Heart right ventricle (tissue), 16 donors: ENCODE results near the gene GEMIN8. TPM values are rescaled to one million over a fixed set of nuclear protein-coding genes. Genes with fewer than 3 reads are reported as not detected.

Experiments
- ATAC-seq, 8 donors: fragments of 200-7000 bp; cut with Tn5 transposase; one replicate each; pipeline ENCODE4 v1.9.1; 2020; ENCODE audit warnings: mild to moderate bottlenecking in 8 of 8, moderate library complexity in 8 of 8, moderate number of reproducible peaks in 1 of 8
- DNase-seq, 2 donors: peaks; one replicate each; pipeline ENCODE4 v3.0.0-alpha.2; 2020
- H3K27ac ChIP-seq, 10 donors: fragments of 200-600 bp; sonication (generic) in 2 of 10; one replicate each; pipeline versions ENCODE4 v1.5.0 to v1.8.0; 2020 to 2022; ENCODE audit warnings: mild to moderate bottlenecking in 3 of 10
- H3K27me3 ChIP-seq, 7 donors: fragments of 200-600 bp; one replicate each; pipeline ENCODE4 v1.8.0; 2021 to 2022; ENCODE audit warnings: mild to moderate bottlenecking in 2 of 7
- H3K36me3 ChIP-seq, 9 donors: fragments of 200-600 bp; sonication (generic) in 1 of 9; one replicate each; pipeline versions ENCODE4 v1.5.0 to v1.8.0; 2020 to 2022; ENCODE audit warnings: mild to moderate bottlenecking in 2 of 9
- H3K4me1 ChIP-seq, 9 donors: fragments of 200-600 bp; sonication (generic) in 1 of 9; one replicate each; pipeline versions ENCODE4 v1.5.0 to v1.8.0; 2020 to 2022; ENCODE audit warnings: mild to moderate bottlenecking in 4 of 9
- H3K4me3 ChIP-seq, 10 donors: fragments of 200-600 bp; sonication (generic) in 2 of 10; one replicate each; pipeline versions ENCODE4 v1.5.0 to v1.8.0; 2020 to 2022; ENCODE audit warnings: mild to moderate bottlenecking in 7 of 10, moderate library complexity in 2 of 10
- H3K9me3 ChIP-seq, 11 donors: fragments of 200-600 bp in 10 of 11; sonication (generic) in 2 of 11; one replicate each; pipeline versions ENCODE4 v1.5.0 to v1.8.0; 2013 to 2022; ENCODE audit warnings: mild to moderate bottlenecking in 2 of 11, control low read depth in 1 of 11, moderate library complexity in 1 of 11
- WGBS, 2 donors: extraction: QIAGEN DNeasy Blood & Tissue Kit; methylation state at CpG; one replicate each; pipeline ENCODE4 v1.1.7; 2013; ENCODE audit warnings: inconsistent platforms in 1 of 2; 5-methylcytosine and 5-hydroxymethylcytosine counted together
- intact Hi-C, 10 donors: fragments of 100-400 bp; cut with DNase I; formaldehyde crosslinking; loops; one replicate each; pipeline versions ENCODE4 v1.11.1 to v1.14.2; 2022
- polyA plus RNA-seq, 2 donors: library from polyadenylated mRNA; stranded (reverse); fragments of 200-250 nt; gene quantifications; one replicate each; pipeline ENCODE4 v1.2.3, GENCODE V29; 2013
- total RNA-seq, 10 donors: library from RNA; stranded (reverse); fragmentation: NEBNext Ultra II Directional in 3 of 10; extraction: Animal tissue kit (Norgen Biotek cat#: 25700) in 3 of 10; gene quantifications; one replicate each; pipeline versions ENCODE4 v1.2.1 to v1.2.4, GENCODE V29; 2021 to 2023
- TF ChIP-seq, protein P1 (sequence below), 9 donors: fragments of 200-600 bp; sonication (generic) in 2 of 9; IDR thresholded peaks; one replicate each; pipeline versions ENCODE4 v1.5.0 to v1.8.0; 2021 to 2022; ENCODE audit warnings: antibody characterized with exemption in 9 of 9, mild to moderate bottlenecking in 5 of 9, moderate library complexity in 1 of 9
- donor health status: Arrhythmogenic right ventricular cardiomyopathy.
- donor health status: ischemic (EF 13 %, LVEDD 7.1; RV severe dilation, severe dysfunction).
- donor health status: healthy with polysubstance abuse.
- donor health status: DM: no; HTN: yes; CAD: no.
- donor health status: DM: no; HTN: no; CAD: no.
- donor health status: ischemic (EF 25% LVEDD 6.9; RV normal size, moderate dysfunction).
- donor health status: ischemic (EF 25% LVEDD 5.7; RV mildly dilated, moderate dysfunction).
- donor health status: healthy.
- donor health status: DM: yes; HTN: yes; CAD: no.
- donor health status: Ischemic cardiomyopathy.
- donor health status: ischemic (EF 35%, LVEDD 5.7; RV mildly dilated, moderate dysfunction).
- donor health status: nonischemic (EF 11% LVEDD 7.7; RV severe dilation, severe dysfunction).
- donor health status: DM: yes; HTN: yes; CAD: no.
- donor health status: PGD.
- donor health status: ischemic (EF 29% LVEDD 5.4; RV normal size, mild dysfunction).
- donor health status: nonischemic (EF 23%, LVEDD 6.1; RV moderate dilation, normal function).

Gene GEMIN8
- total and polyA plus RNA-seq, 12 donors, result 8.2 to 16.7 (median 13.6) TPM

DNA sequence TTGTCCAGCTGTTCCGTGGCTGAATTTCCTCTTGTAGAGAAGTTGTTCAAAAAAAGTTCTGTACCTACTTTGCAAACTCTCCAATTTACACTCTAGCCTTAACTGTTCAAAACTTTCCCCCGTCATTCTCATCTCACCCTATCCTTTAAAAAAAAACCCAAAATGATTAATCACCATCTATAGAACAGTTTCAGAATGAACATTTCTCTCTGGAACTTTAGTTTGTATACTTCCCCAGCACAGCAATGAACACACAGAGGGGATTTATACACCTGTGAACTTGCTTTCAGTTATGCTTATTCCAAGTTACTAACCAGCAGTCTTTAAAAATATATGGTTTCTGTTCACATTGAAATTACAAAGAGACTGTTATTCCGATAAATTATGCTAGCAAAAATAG, 1.2 kb downstream of the GEMIN8 start:
- WGBS, 2 donors, result 58 to 63% methylated on average over 3 of the region's 3 CpGs
- no peak for DNase-seq
- Histone ChIP-seq H3K4me1 (peaks cover 0 to 31% (median 15%) of the 10 kb centered on the region in 9 donors), H3K27ac (peak overlapping the region in 6 of 10 donors; percentile 34 to 90 (median 87)), H3K9me3 (no peaks in the 10 kb centered on the region), H3K4me3 (peak overlapping the region in 5 of 10 donors; percentile 71 to 85 (median 73)), H3K36me3 (no peaks in the 10 kb centered on the region), H3K27me3 (peaks cover 0 to 43% (median 0%) of the 10 kb centered on the region in 7 donors)
- TF ChIP-seq, protein P1, sequence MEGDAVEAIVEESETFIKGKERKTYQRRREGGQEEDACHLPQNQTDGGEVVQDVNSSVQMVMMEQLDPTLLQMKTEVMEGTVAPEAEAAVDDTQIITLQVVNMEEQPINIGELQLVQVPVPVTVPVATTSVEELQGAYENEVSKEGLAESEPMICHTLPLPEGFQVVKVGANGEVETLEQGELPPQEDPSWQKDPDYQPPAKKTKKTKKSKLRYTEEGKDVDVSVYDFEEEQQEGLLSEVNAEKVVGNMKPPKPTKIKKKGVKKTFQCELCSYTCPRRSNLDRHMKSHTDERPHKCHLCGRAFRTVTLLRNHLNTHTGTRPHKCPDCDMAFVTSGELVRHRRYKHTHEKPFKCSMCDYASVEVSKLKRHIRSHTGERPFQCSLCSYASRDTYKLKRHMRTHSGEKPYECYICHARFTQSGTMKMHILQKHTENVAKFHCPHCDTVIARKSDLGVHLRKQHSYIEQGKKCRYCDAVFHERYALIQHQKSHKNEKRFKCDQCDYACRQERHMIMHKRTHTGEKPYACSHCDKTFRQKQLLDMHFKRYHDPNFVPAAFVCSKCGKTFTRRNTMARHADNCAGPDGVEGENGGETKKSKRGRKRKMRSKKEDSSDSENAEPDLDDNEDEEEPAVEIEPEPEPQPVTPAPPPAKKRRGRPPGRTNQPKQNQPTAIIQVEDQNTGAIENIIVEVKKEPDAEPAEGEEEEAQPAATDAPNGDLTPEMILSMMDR (IDR thresholded peaks at IDR 0.05), result no peak
- intact Hi-C loops, result loop anchor here in 5 of 10 donors (5.0 to 10.0 kb wide), 6 partner anchors 124 to 1064 kb away; partner anchors contain the start of gene TCEANC (in 1 of the 5)
- no peak for ATAC-seq

DNA sequence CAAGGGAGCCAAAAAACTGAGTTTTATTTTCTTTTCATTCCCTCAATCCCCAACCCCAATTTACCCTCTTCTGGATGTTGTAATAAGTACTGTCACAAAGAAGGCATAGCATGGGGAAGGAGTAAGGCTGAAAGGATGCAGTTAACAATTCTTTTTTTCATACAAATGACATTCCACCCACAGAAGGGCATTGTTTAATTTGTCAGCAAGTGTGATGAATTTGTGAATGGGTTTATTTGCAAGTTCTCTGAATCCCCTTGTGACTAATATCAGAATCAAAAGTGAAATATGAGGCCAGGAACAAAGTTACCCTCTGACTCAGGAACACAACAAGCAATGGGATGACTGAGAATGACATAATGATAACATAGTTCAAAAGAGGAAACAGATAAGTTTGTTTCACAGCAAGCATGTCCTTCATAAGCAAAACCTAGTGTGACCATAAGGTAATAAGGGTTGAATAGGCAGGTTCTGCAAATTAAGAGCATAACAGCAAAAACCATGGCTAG, 2.1 kb downstream of the GEMIN8 start:
- H3K4me1 ChIP-seq, result peaks cover 0 to 31% (median 15%) of the 10 kb centered on the region in 9 donors
- H3K4me3 ChIP-seq, result no peak overlapping the region
- intact Hi-C loops, result loop anchor here in 5 of 10 donors (5.0 to 10.0 kb wide), 6 partner anchors 123 to 1063 kb away; partner anchors contain the start of gene TCEANC (in 1 of the 5)
- ATAC-seq (no peak), DNase-seq (no peak)
- H3K9me3 ChIP-seq, result no peaks in the 10 kb centered on the region
- TF ChIP-seq, protein P1 (IDR thresholded peaks at IDR 0.05), result no peak
- H3K27ac ChIP-seq, result peak overlapping the region in 6 of 10 donors; percentile 34 to 90 (median 65)
- H3K27me3 ChIP-seq, result peaks cover 0 to 36% (median 0%) of the 10 kb centered on the region in 7 donors
- no peaks in the 10 kb centered on the region for H3K36me3 ChIP-seq

DNA sequence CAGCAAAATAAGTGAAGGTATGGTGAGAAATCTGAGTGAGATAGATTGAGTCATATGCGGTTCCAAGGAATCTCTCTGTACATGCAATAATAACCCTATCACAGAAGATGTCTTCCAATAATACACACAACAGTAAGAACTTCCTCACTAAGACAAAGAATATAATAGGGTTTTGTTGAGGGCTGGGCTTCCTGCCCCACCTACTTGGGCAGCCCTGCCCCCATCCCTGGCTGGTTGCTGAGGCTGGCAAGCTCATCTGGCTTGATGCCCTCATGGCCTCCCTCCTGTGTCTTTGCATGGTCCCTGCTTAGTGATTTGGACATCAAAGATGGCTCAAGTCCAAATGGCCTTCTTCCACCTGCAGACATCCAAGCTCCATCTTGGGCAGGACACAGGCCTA, 2.7 kb downstream of the GEMIN8 start:
- Histone ChIP-seq H3K27me3 (peaks cover 0 to 36% (median 0%) of the 10 kb centered on the region in 7 donors), H3K36me3 (no peaks in the 10 kb centered on the region), H3K27ac (peak overlapping the region in 2 of 10 donors; percentile 22 to 56), H3K4me3 (no peak overlapping the region), H3K4me1 (peaks cover 0 to 31% (median 15%) of the 10 kb centered on the region in 9 donors), H3K9me3 (peaks cover 0 to 5% (median 3%) of the 10 kb centered on the region in 11 donors)
- DNase-seq (peak; percentile 9 to 20), ATAC-seq (peak in 4 of 8 donors; percentile 12 to 53 (median 24))
- intact Hi-C loops, result loop anchor here in 5 of 10 donors (5.0 to 10.0 kb wide), 6 partner anchors 122 to 1062 kb away; partner anchors contain the start of gene TCEANC (in 1 of the 5)
- TF ChIP-seq, protein P1 (IDR thresholded peaks at IDR 0.05), result no peak
- 74 to 75% methylated on average over 1 of the region's 1 CpG for WGBS, 2 donors

DNA sequence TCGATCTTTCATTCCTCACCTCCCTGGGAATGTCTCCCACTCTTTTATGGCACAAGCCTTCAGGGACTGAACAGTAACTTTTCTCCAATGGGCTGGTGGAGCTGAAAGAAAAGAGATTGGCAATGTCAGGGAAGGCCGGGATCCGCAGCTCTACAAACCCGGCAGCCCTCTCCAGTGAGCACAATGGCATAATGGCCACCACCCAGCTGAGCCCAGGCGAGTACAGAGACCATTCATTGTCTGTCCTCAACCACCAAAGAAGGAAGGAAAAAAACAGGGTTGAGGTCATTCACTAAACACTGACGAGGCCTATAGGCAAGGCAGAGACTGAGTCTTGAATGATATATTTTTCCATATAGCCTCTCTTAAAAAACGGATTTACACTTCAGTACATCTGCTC, 3.6 kb downstream of the GEMIN8 start:
- Histone ChIP-seq H3K36me3 (no peaks in the 10 kb centered on the region), H3K9me3 (peaks cover 0 to 6% (median 4%) of the 10 kb centered on the region in 11 donors), H3K27me3 (peaks cover 0 to 36% (median 0%) of the 10 kb centered on the region in 7 donors), H3K27ac (no peak overlapping the region), H3K4me3 (no peak overlapping the region), H3K4me1 (peaks cover 0 to 31% (median 15%) of the 10 kb centered on the region in 9 donors)
- no peak for ATAC-seq
- WGBS, 2 donors, result 60 to 89% methylated on average over 7 of the region's 7 CpGs
- TF ChIP-seq, protein P1 (IDR thresholded peaks at IDR 0.05), result no peak
- DNase-seq, result no peak
- intact Hi-C loops, result loop anchor here in 5 of 10 donors (5.0 to 10.0 kb wide), 6 partner anchors 121 to 1061 kb away; partner anchors contain the start of gene TCEANC (in 1 of the 5)
